ENCODE measurements around the gene ERBB2.

DNA sequence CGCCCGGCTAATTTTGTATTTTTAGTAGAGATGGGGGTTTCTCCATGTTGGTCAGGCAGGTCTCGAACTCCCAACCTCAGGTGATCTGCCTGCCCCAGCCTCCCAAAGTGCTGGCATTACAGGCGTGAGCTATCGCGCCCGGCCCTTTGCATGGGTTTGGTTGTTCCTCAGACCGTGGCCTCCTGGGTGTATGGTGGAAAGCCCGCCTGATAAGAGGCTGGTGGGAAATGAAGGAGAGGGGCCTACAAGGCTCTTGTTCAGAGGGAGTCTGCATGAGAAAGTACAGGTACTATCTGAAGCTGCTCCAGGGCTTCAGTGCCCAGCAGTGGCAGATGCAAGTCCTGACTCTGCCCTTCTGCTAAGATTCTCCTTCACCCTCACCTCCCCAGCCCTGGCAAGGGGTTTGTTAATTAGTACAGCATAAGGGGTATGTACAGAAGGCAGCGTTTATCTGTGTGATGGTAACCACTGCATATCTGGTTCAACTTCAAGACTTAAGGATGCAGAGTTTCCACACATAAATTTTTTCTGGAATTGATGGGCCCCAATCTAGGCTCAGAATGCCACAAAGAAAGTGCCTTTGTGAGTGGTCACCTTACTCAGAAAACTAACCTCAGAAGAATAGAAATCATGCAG is 62.1 kb downstream of the ERBB2 start:
- TF ChIP-seq CTCF (IDR thresholded peaks at IDR 0.05) (no peak), POLR2A (IDR thresholded peaks at IDR 0.05) (no peak)

Measured in Peyer's patch (tissue), 4 donors.